H1 (cell line): Measurements from ENCODE around the gene CCER1. TPM values are rescaled to one million over a fixed set of nuclear protein-coding genes. Genes with fewer than 3 reads are reported as not detected.

Source experiments
- CTCF ChIA-PET: fragments of 300-600 bp; sonication (Branson Sonifier 250); formaldehyde crosslinking; loops from one replicate; lab custom pipeline; 2021; ENCODE audit not compliant: partially characterized antibody; lab: Charles Lee
- POLR2A ChIA-PET: fragments of 300-600 bp; sonication (Branson Sonifier 250); formaldehyde crosslinking; loops from one replicate; lab custom pipeline; 2021; ENCODE audit warnings: inconsistent platforms; ENCODE audit not compliant: partially characterized antibody; lab: Charles Lee
- DNase-seq, 2 experiments: peaks; one replicate each; pipeline versions ENCODE4 v3.0.0 to v3.0.0-alpha.2; 2010 to 2022; ENCODE audit warnings: low spot score in 2 of 2, low read depth in 1 of 2, mixed read lengths in 1 of 2
- FAIRE-seq: peaks from 2 replicates; lab custom pipeline; 2011; peaks lifted over from hg19 to GRCh38; lab: Jason Lieb, UNC
- H2AFZ ChIP-seq: 2 replicates; pipeline ENCODE4 v1.8.1; 2012; ENCODE audit warnings: low read length, inconsistent platforms
- H2AK5ac ChIP-seq: 2 replicates; pipeline ENCODE4 v1.6.1; 2013; ENCODE audit warnings: low read depth, low read length
- H2BK120ac ChIP-seq: replicated peaks from 2 replicates; pipeline ENCODE3; 2013; ENCODE audit warnings: low read depth, low read length, inconsistent platforms
- H2BK12ac ChIP-seq: 2 replicates; pipeline ENCODE4 v1.6.1; 2013; ENCODE audit warnings: low read depth, low read length
- H2BK15ac ChIP-seq: 2 replicates; pipeline ENCODE4 v1.6.1; 2013; ENCODE audit warnings: low read length
- H2BK20ac ChIP-seq: 2 replicates; pipeline ENCODE4 v1.6.1; 2013; ENCODE audit warnings: low read length
- H2BK5ac ChIP-seq: 2 replicates; pipeline ENCODE4 v1.6.1; 2013; ENCODE audit warnings: low read depth, low read length
- H3K14ac ChIP-seq: 2 replicates; pipeline ENCODE4 v1.6.1; 2013; ENCODE audit warnings: inconsistent platforms; ENCODE audit not compliant: insufficient read length
- H3K18ac ChIP-seq: 2 replicates; pipeline ENCODE4 v1.6.1; 2013; ENCODE audit warnings: low read length; ENCODE audit errors: extremely low read depth
- H3K23ac ChIP-seq: 2 replicates; pipeline ENCODE4 v1.6.1; 2013; ENCODE audit warnings: inconsistent platforms; ENCODE audit not compliant: insufficient read length
- H3K23me2 ChIP-seq: 2 replicates; pipeline ENCODE4 v1.6.1; 2013; ENCODE audit warnings: low read depth, low read length
- H3K27ac ChIP-seq: 2 replicates; pipeline ENCODE4 v1.6.1; 2011; ENCODE audit warnings: low read depth, low read length, inconsistent platforms
- H3K27me3 ChIP-seq, 4 experiments: replicated peaks in 1 of 4; 1 replicate in 1 of 4; 2 replicates in 3 of 4; pipeline versions ENCODE4 v1.6.1 to v1.8.1; 2011 to 2013; ENCODE audit warnings: low read length in 3 of 4, mild to moderate bottlenecking in 3 of 4, inconsistent platforms in 2 of 4, mixed read lengths in 2 of 4, moderate library complexity in 1 of 4; ENCODE audit not compliant: control insufficient read depth in 3 of 4, insufficient read depth in 3 of 4; ENCODE audit errors: extremely low read depth in 1 of 4
- H3K36me3 ChIP-seq, 4 experiments: 2 replicates each; pipeline versions ENCODE4 v1.6.1 to v1.8.1; 2011 to 2013; ENCODE audit warnings: mild to moderate bottlenecking in 4 of 4, low read length in 3 of 4, moderate library complexity in 2 of 4, control low read depth in 1 of 4, inconsistent platforms in 1 of 4; ENCODE audit not compliant: insufficient read depth in 4 of 4, control insufficient read depth in 2 of 4
- H3K4ac ChIP-seq: replicated peaks from 2 replicates; pipeline ENCODE3; 2013; ENCODE audit warnings: low read length, low read depth, mixed read lengths, inconsistent platforms; ENCODE audit not compliant: insufficient read length
- H3K4me1 ChIP-seq, 4 experiments: replicated peaks in 1 of 4; 1 replicate in 1 of 4; 2 replicates in 3 of 4; pipeline versions ENCODE4 v1.6.1 to v1.8.1; 2011 to 2013; ENCODE audit warnings: low read length in 3 of 4, inconsistent platforms in 2 of 4, mixed read lengths in 1 of 4; ENCODE audit not compliant: insufficient read depth in 4 of 4, control insufficient read depth in 3 of 4
- H3K4me2 ChIP-seq, 2 experiments: 2 replicates each; pipeline versions ENCODE4 v1.6.1 to v1.8.1; 2011 to 2013; ENCODE audit warnings: low read depth in 2 of 2, low read length in 2 of 2, control low read depth in 1 of 2, inconsistent platforms in 1 of 2, mild to moderate bottlenecking in 1 of 2; ENCODE audit not compliant: insufficient read depth in 1 of 2
- H3K4me3 ChIP-seq, 4 experiments: fragments of 200-600, 300-600 bp in 1 of 4; sonication (generic), shearing (Covaris generic), sonication (Bioruptor Twin) in 1 of 4; 2 replicates each; pipeline versions ENCODE4 v1.5.1 to v1.8.1; 2011 to 2016; ENCODE audit warnings: low read length in 4 of 4, low read depth in 3 of 4, control low read depth in 2 of 4, inconsistent platforms in 2 of 4, mild to moderate bottlenecking in 2 of 4, mixed read lengths in 1 of 4, moderate library complexity in 1 of 4; ENCODE audit not compliant: insufficient read depth in 2 of 4; ENCODE audit errors: extremely low read depth in 1 of 4
- H3K56ac ChIP-seq: replicated peaks from 2 replicates; pipeline ENCODE3; 2013; ENCODE audit warnings: low read depth, mild to moderate bottlenecking, mixed read lengths, low read length, inconsistent platforms; ENCODE audit not compliant: insufficient read length
- H3K79me1 ChIP-seq: 2 replicates; pipeline ENCODE4 v1.6.1; 2013; ENCODE audit warnings: low read depth, low read length, control low read depth
- H3K79me2 ChIP-seq, 2 experiments: 2 replicates each; pipeline versions ENCODE4 v1.6.1 to v1.8.1; 2012 to 2013; ENCODE audit warnings: low read length in 2 of 2, mild to moderate bottlenecking in 2 of 2, inconsistent platforms in 1 of 2; ENCODE audit not compliant: insufficient read depth in 2 of 2, control insufficient read depth in 1 of 2
- H3K9ac ChIP-seq, 4 experiments: replicated peaks in 1 of 4; 1 replicate in 1 of 4; 2 replicates in 3 of 4; pipeline versions ENCODE4 v1.6.1 to v1.8.1; 2011 to 2013; ENCODE audit warnings: low read depth in 3 of 4, low read length in 3 of 4, control low read depth in 2 of 4, mild to moderate bottlenecking in 2 of 4, moderate library complexity in 2 of 4, inconsistent platforms in 1 of 4; ENCODE audit errors: extremely low read depth in 1 of 4
- H3K9me3 ChIP-seq, 2 experiments: 2 replicates each; pipeline versions ENCODE4 v1.6.1 to v1.8.1; 2012 to 2013; ENCODE audit warnings: mild to moderate bottlenecking in 2 of 2, moderate library complexity in 2 of 2, control low read depth in 1 of 2, inconsistent platforms in 1 of 2, low read depth in 1 of 2, low read length in 1 of 2, mixed read lengths in 1 of 2; ENCODE audit not compliant: insufficient read depth in 2 of 2
- H4K20me1 ChIP-seq, 2 experiments: replicated peaks in 1 of 2; 2 replicates each; pipeline versions ENCODE3 to v1.8.1; 2011 to 2013; ENCODE audit warnings: inconsistent platforms in 2 of 2, low read length in 2 of 2, mild to moderate bottlenecking in 1 of 2; ENCODE audit not compliant: insufficient read depth in 2 of 2, control insufficient read depth in 1 of 2
- H4K5ac ChIP-seq: 2 replicates; pipeline ENCODE4 v1.6.1; 2013; ENCODE audit warnings: low read length, low read depth, mixed read lengths, inconsistent platforms; ENCODE audit not compliant: insufficient read length
- H4K8ac ChIP-seq: 2 replicates; pipeline ENCODE4 v1.8.0; 2013; ENCODE audit warnings: mild to moderate bottlenecking, moderate library complexity, low read length, inconsistent platforms; ENCODE audit not compliant: insufficient read depth; ENCODE audit errors: extremely low read depth
- H4K91ac ChIP-seq: replicated peaks from 2 replicates; pipeline ENCODE3; 2013; ENCODE audit warnings: low read length, mixed read lengths, inconsistent platforms; ENCODE audit not compliant: insufficient read length
- BRCA1 ChIP-seq: IDR thresholded peaks from 2 replicates; pipeline ENCODE4 v1.6.1; 2012; ENCODE audit warnings: low read depth, low read length, improper control_type of control experiment
- CHD2 ChIP-seq: IDR thresholded peaks from 2 replicates; pipeline ENCODE4 v1.6.1; 2012; ENCODE audit warnings: low read length, improper control_type of control experiment
- CTBP2 ChIP-seq: IDR thresholded peaks from 2 replicates; pipeline ENCODE4 v1.7.0; 2011; ENCODE audit warnings: borderline replicate concordance, mild to moderate bottlenecking, moderate library complexity, mixed read lengths, low read length; ENCODE audit not compliant: insufficient read depth, insufficient read length
- GTF2F1 ChIP-seq: IDR thresholded peaks from 2 replicates; pipeline ENCODE4 v1.6.1; 2012; ENCODE audit warnings: low read depth, low read length, improper control_type of control experiment, borderline replicate concordance
- KDM1A ChIP-seq: fragments of 200-600, 300-600 bp; sonication (generic); IDR thresholded peaks from 2 replicates; pipeline ENCODE4 v1.7.1; 2016; ENCODE audit warnings: mild to moderate bottlenecking, low read length, borderline replicate concordance
- NRF1 ChIP-seq: IDR thresholded peaks from 2 replicates; pipeline ENCODE4 v1.6.1; 2011; ENCODE audit warnings: mild to moderate bottlenecking, low read depth, low read length, improper control_type of control experiment
- POLR2A ChIP-seq, 2 experiments: IDR thresholded peaks; 1 replicate in 1 of 2; 2 replicates in 1 of 2; pipeline ENCODE4 v1.6.1; 2011; ENCODE audit warnings: low read depth in 2 of 2, low read length in 2 of 2, mild to moderate bottlenecking in 2 of 2; ENCODE audit errors: control extremely low read depth in 1 of 2
- POLR2AphosphoS5 ChIP-seq: IDR thresholded peaks from 2 replicates; pipeline ENCODE4 v1.6.1; 2011; ENCODE audit warnings: low read depth, low read length
- RBBP5 ChIP-seq: IDR thresholded peaks from 2 replicates; pipeline ENCODE4 v1.7.1; 2012; ENCODE audit warnings: low read depth, mild to moderate bottlenecking, inconsistent platforms, low read length, moderate library complexity, borderline replicate concordance
- RXRA ChIP-seq: IDR thresholded peaks from 2 replicates; pipeline ENCODE4 v1.6.1; 2011; ENCODE audit warnings: low read depth, mild to moderate bottlenecking, low read length, moderate library complexity; ENCODE audit not compliant: insufficient read depth
- SP2 ChIP-seq: IDR thresholded peaks from 2 replicates; pipeline ENCODE4 v1.6.1; 2012; ENCODE audit warnings: mild to moderate bottlenecking, low read length, inconsistent platforms
- SP4 ChIP-seq: IDR thresholded peaks from 2 replicates; pipeline ENCODE4 v1.6.1; 2012; ENCODE audit warnings: low read length, inconsistent platforms
- SUZ12 ChIP-seq: fragments of 200-600 bp; sonication (generic); IDR thresholded peaks from 2 replicates; pipeline ENCODE4 v1.6.1; 2012; ENCODE audit warnings: mild to moderate bottlenecking, inconsistent platforms, low read length, moderate library complexity, mixed read lengths
- TEAD4 ChIP-seq: IDR thresholded peaks from 2 replicates; pipeline ENCODE4 v1.6.1; 2012; ENCODE audit warnings: low read depth, low read length, inconsistent platforms, mixed read lengths
- YY1 ChIP-seq: IDR thresholded peaks from 2 replicates; pipeline ENCODE4 v1.6.1; 2011; ENCODE audit warnings: low read depth, mild to moderate bottlenecking, low read length
- WGBS, 2 experiments: shearing (Covaris generic) in 1 of 2; methylation state at CpG; one replicate each; pipeline versions ENCODE4 v1.1.6 to v1.1.7; 2013 to 2015; ENCODE audit warnings: low lambda C conversion rate in 2 of 2, mixed read lengths in 2 of 2, inconsistent platforms in 1 of 2, low coverage in 1 of 2, missing lambda C conversion rate in 1 of 2; ENCODE audit not compliant: insufficient replicate concordance in 2 of 2, insufficient coverage in 1 of 2, insufficient read length in 1 of 2; ENCODE audit errors: extremely low coverage in 1 of 2, missing lambda C conversion rate in 1 of 2; 5-methylcytosine and 5-hydroxymethylcytosine counted together
- polyA plus RNA-seq, 7 experiments: library from polyadenylated mRNA; depleted of rRNA in 3 of 7; stranded (reverse) in 5 of 7; unstranded in 2 of 7; fragments of >200 nt in 5 of 7; fragments of 200-250 nt in 2 of 7; gene quantifications; 1 replicate in 5 of 7; 2 replicates in 1 of 7; 4 replicates in 1 of 7; pipeline versions ENCODE4 v1.2.1 to v1.2.3, GENCODE V29; 2011 to 2013; ENCODE audit warnings: missing spikeins in 2 of 7, mixed read lengths in 2 of 7
- total RNA-seq: library from RNA; stranded (reverse); fragmentation: NEBNext Ultra II Directional; extraction: Animal tissue kit (Norgen Biotek cat#: 25700); gene quantifications from 2 replicates; pipeline ENCODE4 v1.2.1, GENCODE V29; 2021

The CCER1 gene
- total and polyA plus RNA-seq, 2 of the 8 experiments (the other 6 are each of a cell fraction or from before 2014, with no cell fraction given): not detected

DNA sequence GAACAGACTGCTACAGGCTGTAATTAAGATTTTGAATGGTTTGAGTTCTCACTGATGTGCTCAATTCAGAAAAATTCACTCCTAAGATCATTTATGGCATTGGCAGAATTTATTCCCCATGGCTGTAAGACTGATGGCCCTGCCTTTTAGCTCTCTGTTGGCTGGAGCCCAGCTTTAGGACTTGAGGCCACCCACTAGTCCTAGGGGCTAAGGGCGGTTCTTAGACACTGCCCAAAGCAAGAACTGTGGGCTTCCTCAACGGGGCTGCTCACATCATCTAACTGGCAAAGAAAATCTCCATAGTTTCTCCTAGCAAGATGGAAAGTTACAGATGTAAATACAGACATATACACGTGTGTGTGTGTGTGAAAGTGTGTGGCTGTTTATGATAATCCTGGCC, 3.4 kb upstream of the CCER1 start:
- FAIRE-seq: no peak
- TF ChIP-seq BRCA1 (no peak), GTF2F1 (no peak), SP2 (no peak), POLR2AphosphoS5 (no peak), SP4 (no peak), RXRA (no peak), KDM1A (no peak), NRF1 (no peak), RBBP5 (no peak), TEAD4 (no peak), CTBP2 (no peak), CHD2 (no peak), SUZ12 (no peak), YY1 (no peak), POLR2A (IDR thresholded peaks at IDR 0.05; ENCODE audit: control extremely low read depth in 1 of 2, low read depth in 2 of 2, low read length in 2 of 2) (no peak)

More for the DNA sequence above, 3.4 kb upstream of the CCER1 start:
- H3K27ac ChIP-seq: no peak overlapping the region
- no peaks in the 10 kb centered on the region for H3K23me2 ChIP-seq
- H3K56ac ChIP-seq: no peak overlapping the region
- no peak overlapping the region for H2BK120ac ChIP-seq
- H4K5ac ChIP-seq: no peak overlapping the region
- H3K18ac ChIP-seq: no peak overlapping the region
- no peak overlapping the region for H2AK5ac ChIP-seq
- WGBS, 2 experiments: 86% methylated on average over 3 of the region's 3 CpGs; no CpG with 5 or more reads in 1 of the 2 experiments
- H2BK20ac ChIP-seq: no peak overlapping the region
- H4K20me1 ChIP-seq: no peaks in the 10 kb centered on the region
- H3K36me3 ChIP-seq: no peaks in the 10 kb centered on the region
- no peak overlapping the region for H3K14ac ChIP-seq
- no peak overlapping the region for H2BK5ac ChIP-seq
- no peak overlapping the region for H2BK15ac ChIP-seq
- H3K4ac ChIP-seq: no peak overlapping the region
- POLR2A ChIA-PET: no interaction called here
- no peaks in the 10 kb centered on the region for H3K4me1 ChIP-seq
- no peak overlapping the region for H3K23ac ChIP-seq
- H3K4me3 ChIP-seq: no peak overlapping the region
- H2BK12ac ChIP-seq: no peak overlapping the region
- no peak overlapping the region for H4K8ac ChIP-seq
- CTCF ChIA-PET: interaction anchor here (0.9 to 2.8 kb wide), 10 partner anchors 11 to 408 kb away, joined by 3 to 14 read pairs (median 3); no protein-coding TSS in a partner anchor
- H2AFZ ChIP-seq: no peak overlapping the region
- no peak overlapping the region for H3K9ac ChIP-seq
- peaks cover 0 to 12% of the 10 kb centered on the region in 2 experiments; a peak in 1 of 4 replicates for H3K9me3 ChIP-seq
- H3K27me3 ChIP-seq: no peaks in the 10 kb centered on the region
- H4K91ac ChIP-seq: no peak overlapping the region
- H3K4me2 ChIP-seq: no peak overlapping the region
- DNase-seq: no peak
- H3K79me2 ChIP-seq: no peaks in the 10 kb centered on the region
- no peaks in the 10 kb centered on the region for H3K79me1 ChIP-seq
